Measurements from ENCODE around the gene PLAGL2. TPM values are rescaled to one million over a fixed set of nuclear protein-coding genes. Genes with fewer than 3 reads are reported as not detected.

The PLAGL2 gene
- total RNA-seq, 1 donor from 2014 or later = 17.9 TPM

DNA sequence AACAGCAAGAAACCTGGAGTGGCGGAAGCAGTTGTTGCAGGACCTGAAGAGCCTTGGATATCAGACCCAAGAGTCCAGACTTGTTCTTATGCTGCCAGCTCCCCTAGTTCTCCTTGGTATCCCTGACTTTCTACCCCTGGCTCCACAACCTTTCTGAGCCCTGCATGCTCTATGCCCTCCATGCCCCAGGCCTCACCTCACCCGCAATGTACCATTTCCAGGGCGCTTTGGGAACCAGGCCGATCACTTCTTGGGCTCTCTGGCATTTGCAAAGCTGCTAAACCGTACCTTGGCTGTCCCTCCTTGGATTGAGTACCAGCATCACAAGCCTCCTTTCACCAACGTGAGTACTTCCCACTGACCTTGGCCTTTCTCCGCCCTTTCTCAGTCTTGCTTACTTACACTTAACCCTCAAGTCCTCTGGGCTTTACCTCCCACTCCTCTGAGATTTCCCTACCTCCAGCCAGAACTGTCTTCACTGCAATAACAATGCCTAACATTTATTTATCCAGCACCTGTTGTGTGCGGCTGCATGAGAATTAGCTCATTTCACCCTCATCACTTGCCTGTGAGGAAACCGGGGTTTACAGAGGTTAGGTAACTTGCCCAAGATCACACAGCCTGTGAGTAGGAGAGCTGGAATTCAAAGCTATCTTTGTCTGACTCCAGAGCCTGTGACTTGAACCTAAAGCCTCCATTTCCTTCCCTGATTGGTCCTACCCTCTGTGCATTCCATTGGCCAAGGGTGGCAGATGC, 2.5 kb upstream of the PLAGL2 start:
- DNase-seq (no peak), ATAC-seq (ENCODE audit: low read depth) (no peak)
- intact Hi-C loops (cut with micrococcal nuclease) = loop anchor here (5.0 to 10.0 kb wide), 5 partner anchors 158 to 762 kb away; partner anchors contain the start of genes HCK and PDRG1
- TF ChIP-seq, protein P1, sequence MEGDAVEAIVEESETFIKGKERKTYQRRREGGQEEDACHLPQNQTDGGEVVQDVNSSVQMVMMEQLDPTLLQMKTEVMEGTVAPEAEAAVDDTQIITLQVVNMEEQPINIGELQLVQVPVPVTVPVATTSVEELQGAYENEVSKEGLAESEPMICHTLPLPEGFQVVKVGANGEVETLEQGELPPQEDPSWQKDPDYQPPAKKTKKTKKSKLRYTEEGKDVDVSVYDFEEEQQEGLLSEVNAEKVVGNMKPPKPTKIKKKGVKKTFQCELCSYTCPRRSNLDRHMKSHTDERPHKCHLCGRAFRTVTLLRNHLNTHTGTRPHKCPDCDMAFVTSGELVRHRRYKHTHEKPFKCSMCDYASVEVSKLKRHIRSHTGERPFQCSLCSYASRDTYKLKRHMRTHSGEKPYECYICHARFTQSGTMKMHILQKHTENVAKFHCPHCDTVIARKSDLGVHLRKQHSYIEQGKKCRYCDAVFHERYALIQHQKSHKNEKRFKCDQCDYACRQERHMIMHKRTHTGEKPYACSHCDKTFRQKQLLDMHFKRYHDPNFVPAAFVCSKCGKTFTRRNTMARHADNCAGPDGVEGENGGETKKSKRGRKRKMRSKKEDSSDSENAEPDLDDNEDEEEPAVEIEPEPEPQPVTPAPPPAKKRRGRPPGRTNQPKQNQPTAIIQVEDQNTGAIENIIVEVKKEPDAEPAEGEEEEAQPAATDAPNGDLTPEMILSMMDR (IDR thresholded peaks at IDR 0.05) = no peak
- Mint-ChIP-seq H3K27me3 (no peaks in the 10 kb centered on the region), H3K4me1 (peaks cover 42% of the 10 kb centered on the region), H3K9me3 (no peaks in the 10 kb centered on the region), H3K27ac (no peak overlapping the region), H3K4me3 (peak overlapping the region; percentile 17), H3K36me3 (ENCODE audit: low read depth) (peaks cover 42% of the 10 kb centered on the region)
- POLR2A ChIA-PET = no interaction called here
- CTCF ChIA-PET = no interaction called here

DNA sequence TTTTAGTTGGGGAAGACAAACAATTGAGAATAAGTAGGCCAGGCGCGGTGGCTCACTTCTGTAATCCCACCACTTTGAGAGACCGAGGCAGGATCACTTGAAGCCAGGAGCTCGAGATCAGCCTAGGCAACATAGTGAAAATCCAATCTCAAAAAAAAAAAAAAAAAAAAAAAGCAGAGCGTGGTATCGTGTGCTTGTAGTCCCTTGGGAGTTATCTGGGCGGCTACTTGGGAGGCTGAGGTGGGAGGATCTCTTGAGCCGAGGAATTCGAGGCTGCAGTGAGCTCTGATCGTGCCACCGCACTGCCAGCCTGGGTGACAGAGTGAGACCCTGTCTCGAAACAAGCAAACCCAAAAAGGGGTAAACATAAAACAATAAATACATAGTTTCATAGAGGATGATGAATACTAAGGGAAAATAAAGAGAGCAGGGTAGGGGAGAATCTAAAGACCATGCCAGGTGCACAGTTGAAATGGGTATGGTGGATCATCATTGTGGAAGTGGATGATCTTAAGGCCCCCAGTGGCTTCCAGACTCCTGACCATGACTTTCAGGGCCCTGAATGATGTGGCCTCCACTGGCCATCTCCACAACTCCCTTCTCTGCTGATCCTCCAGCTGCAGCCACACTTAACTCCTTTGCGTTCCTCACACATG, 1.1 kb upstream of the PLAGL2 start:
- H3K27ac Mint-ChIP-seq = peak overlapping the region; percentile 81
- no peaks in the 10 kb centered on the region for H3K9me3 Mint-ChIP-seq
- no peaks in the 10 kb centered on the region for H3K27me3 Mint-ChIP-seq
- intact Hi-C loops (cut with micrococcal nuclease) = loop anchor here (5.0 to 10.0 kb wide), 5 partner anchors 156 to 764 kb away; partner anchors contain the start of genes HCK and PDRG1
- TF ChIP-seq, protein P1 (IDR thresholded peaks at IDR 0.05) = no peak
- peaks cover 39% of the 10 kb centered on the region for H3K36me3 Mint-ChIP-seq (ENCODE audit: low read depth)
- H3K4me1 Mint-ChIP-seq = peaks cover 55% of the 10 kb centered on the region
- no peak for DNase-seq
- ChIA-PET POLR2A (interaction anchor here (0.6 kb wide), 2 partner anchors 70 to 124 kb away, joined by 3 to 4 read pairs; no protein-coding TSS in a partner anchor), CTCF (interaction anchor here (0.8 kb wide), 1 partner anchor 174 kb away, joined by 3 read pairs; no protein-coding TSS in a partner anchor)
- no peak for ATAC-seq (ENCODE audit: low read depth)
- H3K4me3 Mint-ChIP-seq = peak overlapping the region; percentile 90

DNA sequence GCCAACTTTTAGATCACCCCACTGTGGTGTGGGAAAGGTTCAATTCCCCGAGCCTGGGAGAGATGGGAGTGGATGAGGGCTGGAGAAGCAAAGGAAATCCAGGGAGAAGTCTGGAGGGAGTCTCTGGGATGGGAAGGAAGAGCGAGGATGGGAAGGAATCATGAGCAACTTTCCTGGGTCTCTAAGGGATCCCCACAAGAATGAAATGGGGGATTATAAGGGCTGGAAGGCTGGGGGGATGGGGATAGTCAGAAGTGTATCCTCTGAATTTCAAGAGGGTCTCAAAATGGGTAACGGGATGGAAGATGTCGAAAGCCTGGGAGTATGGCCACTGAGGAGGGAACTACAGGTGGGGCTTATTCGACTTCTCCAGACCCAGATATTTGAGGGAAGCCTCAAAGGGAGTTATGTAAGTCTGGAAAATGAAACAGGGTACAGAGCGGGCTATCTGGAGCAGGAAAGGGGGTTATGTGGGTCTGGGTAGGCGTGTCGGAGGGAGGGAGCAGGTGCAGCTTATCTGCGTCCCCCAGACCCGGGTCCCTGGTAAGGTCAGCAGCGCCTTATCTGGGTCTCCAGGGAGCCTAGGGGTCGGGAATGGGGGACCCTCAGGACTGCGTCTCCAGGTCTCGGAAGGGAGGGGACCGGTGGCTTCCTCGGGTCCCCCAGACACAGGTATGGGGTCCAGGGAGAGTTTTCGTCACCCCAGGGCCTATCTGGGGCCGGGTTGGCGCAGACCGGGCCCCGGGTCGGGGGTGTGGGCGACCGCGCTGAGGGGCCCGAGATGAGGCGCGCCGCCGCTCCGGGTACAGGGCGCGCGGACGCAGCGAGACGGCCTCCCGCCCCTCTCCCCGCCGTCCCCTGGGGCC, 550 bp downstream of the PLAGL2 start:
- Mint-ChIP-seq H3K27ac (peak overlapping the region; percentile 85), H3K4me1 (peaks cover 63% of the 10 kb centered on the region), H3K4me3 (peak overlapping the region; percentile 91), H3K9me3 (no peaks in the 10 kb centered on the region), H3K27me3 (no peaks in the 10 kb centered on the region), H3K36me3 (ENCODE audit: low read depth) (peaks cover 48% of the 10 kb centered on the region)
- intact Hi-C loops (cut with micrococcal nuclease) = loop anchor here (1.0 to 10.0 kb wide), 9 partner anchors 70 to 765 kb away; partner anchors contain the start of genes ASXL1, HCK, KIF3B and PDRG1
- ATAC-seq (ENCODE audit: low read depth) = peak; percentile 4
- ChIA-PET CTCF (no interaction called here), POLR2A (interaction anchor here (0.6 kb wide), 1 partner anchor 152 kb away, joined by 3 read pairs; no protein-coding TSS in a partner anchor)
- DNase-seq = no peak
- TF ChIP-seq, protein P1 (IDR thresholded peaks at IDR 0.05) = no peak

DNA sequence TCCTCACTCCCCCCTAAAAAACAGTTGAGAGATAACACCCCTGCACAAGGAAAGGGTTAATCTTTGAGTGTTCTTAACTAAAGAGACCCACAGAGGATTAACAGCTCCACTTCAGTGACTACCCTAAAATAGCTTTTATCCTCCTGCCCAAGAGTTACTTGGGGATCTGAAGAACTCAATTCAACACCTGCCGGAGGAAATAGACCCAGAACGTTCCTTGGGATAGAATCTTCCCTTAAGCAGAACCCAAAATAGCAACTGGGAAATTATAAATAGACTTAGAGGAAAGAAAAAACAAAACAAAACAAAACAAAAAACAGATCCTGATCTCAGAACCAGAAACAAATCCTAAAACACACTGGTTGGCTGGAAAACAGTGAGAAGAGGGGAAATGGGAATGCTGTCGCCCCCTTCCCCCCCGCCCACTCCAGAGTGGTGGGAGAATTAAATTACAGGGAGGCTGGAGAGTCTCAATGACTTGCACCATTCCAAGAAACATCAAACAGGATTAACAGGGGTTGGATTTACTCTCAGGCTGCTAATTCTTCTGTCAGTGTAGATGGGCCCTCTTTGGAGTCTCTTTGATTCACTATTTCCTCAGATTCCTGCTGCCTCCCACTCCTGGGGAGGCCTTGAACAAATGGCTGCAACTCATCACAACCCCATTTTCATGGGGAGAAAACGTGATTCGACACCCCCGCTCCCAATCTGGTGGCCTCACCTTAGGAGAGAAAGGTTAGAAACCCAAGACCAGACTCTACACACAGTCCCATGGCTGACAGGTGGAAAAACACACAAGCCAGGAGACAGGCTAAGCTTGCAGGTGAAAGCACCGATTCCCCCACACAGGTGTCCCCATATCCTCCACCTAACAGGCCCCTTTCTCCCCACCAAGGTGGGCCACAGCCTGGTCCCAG, 1.4 kb downstream of the PLAGL2 start:
- Mint-ChIP-seq H3K9me3 (no peaks in the 10 kb centered on the region), H3K4me3 (peak overlapping the region; percentile 91), H3K4me1 (peaks cover 63% of the 10 kb centered on the region), H3K36me3 (ENCODE audit: low read depth) (peaks cover 49% of the 10 kb centered on the region), H3K27me3 (no peaks in the 10 kb centered on the region), H3K27ac (peak overlapping the region; percentile 85)
- POLR2A ChIA-PET = interaction anchor here (1.6 kb wide), 1 partner anchor 96 kb away, joined by 3 read pairs; the partner anchor contains the start of gene TM9SF4
- DNase-seq (no peak), ATAC-seq (ENCODE audit: low read depth) (no peak)
- TF ChIP-seq, protein P1 (IDR thresholded peaks at IDR 0.05) = no peak
- intact Hi-C loops (cut with micrococcal nuclease) = loop anchor here (5.0 to 10.0 kb wide), 5 partner anchors 154 to 766 kb away; partner anchors contain the start of genes HCK and PDRG1
- CTCF ChIA-PET = interaction anchor here (0.6 kb wide), 1 partner anchor 298 kb away, joined by 3 read pairs; no protein-coding TSS in a partner anchor
